ENCODE results near the gene CD63.

Gene CD63

GRCh38 chr12:55706568-55707218, 22.1 kb downstream of the CD63 start:
- no peak for DNase-seq (ENCODE audit: low read depth in 2 of 2, low spot score in 1 of 2)

GRCh38 chr12:55705782-55706402, 22.9 kb downstream of the CD63 start:
- no peak for DNase-seq (ENCODE audit: low read depth in 2 of 2, low spot score in 1 of 2)

GRCh38 chr12:55704824-55705718, 23.7 kb downstream of the CD63 start:
- DNase-seq (ENCODE audit: low read depth in 2 of 2, low spot score in 1 of 2) = no peak

GRCh38 chr12:55703901-55704761, 24.7 kb downstream of the CD63 start:
- no peak for DNase-seq (ENCODE audit: low read depth in 2 of 2, low spot score in 1 of 2)

GRCh38 chr12:55703288-55703687, 25.5 kb downstream of the CD63 start:
- no peak for DNase-seq (ENCODE audit: low read depth in 2 of 2, low spot score in 1 of 2)

- DNase-seq (ENCODE audit: low read depth in 2 of 2, low spot score in 1 of 2) = no peak
Measured at GRCh38 chr12:55702861-55703260, 25.9 kb downstream of the CD63 start.

- DNase-seq (ENCODE audit: low read depth in 2 of 2, low spot score in 1 of 2) = no peak
Measured at GRCh38 chr12:55700255-55701018, 28.4 kb downstream of the CD63 start.

- DNase-seq (ENCODE audit: low read depth in 2 of 2, low spot score in 1 of 2) = no peak
Measured at GRCh38 chr12:55699471-55700055, 29.2 kb downstream of the CD63 start.

GRCh38 chr12:55698965-55699364, 29.8 kb downstream of the CD63 start:
- DNase-seq (ENCODE audit: low read depth in 2 of 2, low spot score in 1 of 2) = no peak

- no peak for DNase-seq (ENCODE audit: low read depth in 2 of 2, low spot score in 1 of 2)
Measured at GRCh38 chr12:55698241-55698955, 30.4 kb downstream of the CD63 start.

GRCh38 chr12:55697686-55698085, 31.1 kb downstream of the CD63 start:
- no peak for DNase-seq (ENCODE audit: low read depth in 2 of 2, low spot score in 1 of 2)

GRCh38 chr12:55696796-55697462, 31.9 kb downstream of the CD63 start:
- DNase-seq (ENCODE audit: low read depth in 2 of 2, low spot score in 1 of 2) = no peak

- DNase-seq (ENCODE audit: low read depth in 2 of 2, low spot score in 1 of 2) = no peak
Measured at GRCh38 chr12:55696141-55696540, 32.7 kb downstream of the CD63 start.

- no peak for DNase-seq (ENCODE audit: low read depth in 2 of 2, low spot score in 1 of 2)
Measured at GRCh38 chr12:55695349-55695748, 33.5 kb downstream of the CD63 start.

GRCh38 chr12:55694651-55695050, 34.2 kb downstream of the CD63 start:
- no peak for DNase-seq (ENCODE audit: low read depth in 2 of 2, low spot score in 1 of 2)

- no peak for DNase-seq (ENCODE audit: low read depth in 2 of 2, low spot score in 1 of 2)
Measured at GRCh38 chr12:55694188-55694515, 34.7 kb downstream of the CD63 start.

GRCh38 chr12:55693323-55694187, 35.3 kb downstream of the CD63 start:
- DNase-seq (ENCODE audit: low read depth in 2 of 2, low spot score in 1 of 2) = no peak

All from stimulated activated CD8-positive, alpha-beta memory T cell treated with anti-CD3 and anti-CD28 coated beads, Interleukin-4, amount 100 ng/mL, for 1 hour (primary cell).